AG04449 (cell line): Measurements from ENCODE around the gene TMEM60.
A peak's percentile ranks its signal among the peaks of the same experiment; 100 is the strongest.

Experiments used
- CTCF ChIA-PET: fragments of 350-600 bp; formaldehyde crosslinking; extraction: SDS; loops from one replicate; lab custom pipeline; 2021; ENCODE audit warnings: antibody characterized with exemption; lab: Yijun Ruan, JAX
- POLR2A ChIA-PET: fragments of 400-600, 350-600 bp; formaldehyde crosslinking; extraction: SDS; loops from one replicate; lab custom pipeline; 2020; ENCODE audit warnings: antibody characterized with exemption, inconsistent platforms; lab: Yijun Ruan, JAX
- DNase-seq: peaks from one replicate; pipeline ENCODE4 v3.0.0-alpha.2; 2010; ENCODE audit warnings: low read depth, low spot score
- H3K4me3 ChIP-seq: 2 replicates; pipeline ENCODE4 v1.5.1; 2011; ENCODE audit warnings: low read depth, mild to moderate bottlenecking, control low read depth, low read length
- TF ChIP-seq, protein P1 (sequence below): IDR thresholded peaks from one replicate; pipeline ENCODE4 v1.5.1; 2011; ENCODE audit warnings: mild to moderate bottlenecking, moderate library complexity, low read length, control low read depth, inconsistent platforms; ENCODE audit not compliant: insufficient read depth; ENCODE audit errors: missing control alignments

Gene TMEM60

DNA sequence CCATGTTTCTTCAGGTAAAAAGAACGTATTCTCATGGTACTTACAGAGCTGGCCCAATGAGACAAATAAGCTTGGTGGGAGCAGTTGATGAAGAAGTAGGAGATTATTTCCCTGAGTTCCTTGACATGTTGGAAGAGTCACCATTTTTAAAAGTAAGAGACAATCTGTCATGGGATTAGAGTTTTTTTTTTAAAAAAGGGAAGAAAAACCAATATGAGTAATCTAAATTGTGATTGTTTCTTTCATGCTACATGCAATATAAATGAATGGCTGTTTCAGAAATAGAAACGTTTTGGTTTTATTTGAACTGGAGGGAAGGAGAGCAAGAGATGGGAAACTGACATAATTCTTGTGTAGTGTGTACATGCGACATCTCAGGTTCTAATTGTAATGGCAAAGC is 32.8 kb downstream of the TMEM60 start:
- ChIA-PET POLR2A (no interaction called here), CTCF (interaction anchor here (0.7 to 3.3 kb wide), 3 partner anchors 11 to 115 kb away, joined by 3 to 30 read pairs (median 3); no protein-coding TSS in a partner anchor)
- H3K4me3 ChIP-seq = no peak overlapping the region
- no peak for DNase-seq
- TF ChIP-seq, protein P1, sequence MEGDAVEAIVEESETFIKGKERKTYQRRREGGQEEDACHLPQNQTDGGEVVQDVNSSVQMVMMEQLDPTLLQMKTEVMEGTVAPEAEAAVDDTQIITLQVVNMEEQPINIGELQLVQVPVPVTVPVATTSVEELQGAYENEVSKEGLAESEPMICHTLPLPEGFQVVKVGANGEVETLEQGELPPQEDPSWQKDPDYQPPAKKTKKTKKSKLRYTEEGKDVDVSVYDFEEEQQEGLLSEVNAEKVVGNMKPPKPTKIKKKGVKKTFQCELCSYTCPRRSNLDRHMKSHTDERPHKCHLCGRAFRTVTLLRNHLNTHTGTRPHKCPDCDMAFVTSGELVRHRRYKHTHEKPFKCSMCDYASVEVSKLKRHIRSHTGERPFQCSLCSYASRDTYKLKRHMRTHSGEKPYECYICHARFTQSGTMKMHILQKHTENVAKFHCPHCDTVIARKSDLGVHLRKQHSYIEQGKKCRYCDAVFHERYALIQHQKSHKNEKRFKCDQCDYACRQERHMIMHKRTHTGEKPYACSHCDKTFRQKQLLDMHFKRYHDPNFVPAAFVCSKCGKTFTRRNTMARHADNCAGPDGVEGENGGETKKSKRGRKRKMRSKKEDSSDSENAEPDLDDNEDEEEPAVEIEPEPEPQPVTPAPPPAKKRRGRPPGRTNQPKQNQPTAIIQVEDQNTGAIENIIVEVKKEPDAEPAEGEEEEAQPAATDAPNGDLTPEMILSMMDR = no peak

GRCh38 chr7:77760809-77761453 is 37.3 kb downstream of the TMEM60 start:
- CTCF ChIA-PET = interaction anchor here (1.5 to 3.7 kb wide), 7 partner anchors 10 to 176 kb away, joined by 6 to 203 read pairs (median 15); no protein-coding TSS in a partner anchor
- TF ChIP-seq, protein P1 = no peak
- POLR2A ChIA-PET = no interaction called here
- DNase-seq = no peak
- H3K4me3 ChIP-seq = no peak overlapping the region

DNA sequence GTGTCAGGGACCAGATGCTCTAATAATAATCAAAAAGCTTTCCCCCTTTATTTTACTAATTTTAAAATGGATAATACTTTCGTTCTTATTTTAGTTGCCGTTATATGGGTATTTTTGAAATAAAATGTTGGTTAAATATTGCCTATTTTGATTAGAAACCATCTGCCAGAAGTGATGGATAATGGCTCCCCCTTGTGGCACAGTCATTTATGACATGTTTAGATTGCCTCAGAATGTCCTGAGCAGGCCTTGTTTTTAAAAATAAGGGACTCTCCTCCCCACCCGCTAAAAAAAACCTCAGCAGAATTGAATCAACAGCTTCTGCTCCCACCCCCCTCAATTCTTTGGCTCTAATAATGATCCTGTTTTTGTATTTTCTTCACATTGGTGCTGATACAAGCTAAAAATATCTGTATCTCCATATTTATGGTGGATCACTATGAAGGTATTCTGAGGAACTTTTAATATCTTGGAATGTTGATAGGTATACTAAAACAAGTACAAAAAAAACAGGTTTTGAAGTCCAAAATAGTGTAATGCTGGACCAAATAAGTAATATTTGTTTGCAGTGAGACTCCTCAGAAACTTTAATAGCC is 38.8 kb downstream of the TMEM60 start:
- DNase-seq = no peak
- H3K4me3 ChIP-seq = no peak overlapping the region
- TF ChIP-seq, protein P1 = peak; percentile 60
- CTCF ChIA-PET = interaction anchor here (0.6 to 3.7 kb wide), 53 partner anchors 8 to 512 kb away, joined by 3 to 203 read pairs (median 4); no protein-coding TSS in a partner anchor
- POLR2A ChIA-PET = no interaction called here

DNA sequence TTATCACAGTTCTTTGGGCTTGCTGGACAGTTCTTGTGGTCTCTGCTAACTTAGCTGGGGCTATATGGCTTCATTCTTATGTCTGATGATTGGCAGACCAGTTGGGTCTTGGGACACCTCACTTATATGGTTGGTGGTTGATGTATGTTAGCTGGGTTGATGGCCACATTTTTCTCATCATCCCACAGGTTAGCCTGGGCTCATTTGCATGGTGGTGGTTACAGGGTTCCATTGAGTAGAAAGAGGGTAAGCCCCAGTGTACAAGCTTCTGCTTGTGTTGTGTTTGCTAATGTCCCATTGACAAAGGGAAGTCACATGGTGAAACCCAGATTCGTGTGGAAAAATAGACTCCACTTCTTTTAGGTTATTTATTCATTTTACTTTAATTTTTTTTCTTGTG is 40.6 kb downstream of the TMEM60 start:
- POLR2A ChIA-PET = no interaction called here
- TF ChIP-seq, protein P1 = no peak
- no peak for DNase-seq
- H3K4me3 ChIP-seq = no peak overlapping the region
- CTCF ChIA-PET = interaction anchor here (0.9 to 3.3 kb wide), 6 partner anchors 10 to 179 kb away, joined by 3 to 39 read pairs (median 4); no protein-coding TSS in a partner anchor

DNA sequence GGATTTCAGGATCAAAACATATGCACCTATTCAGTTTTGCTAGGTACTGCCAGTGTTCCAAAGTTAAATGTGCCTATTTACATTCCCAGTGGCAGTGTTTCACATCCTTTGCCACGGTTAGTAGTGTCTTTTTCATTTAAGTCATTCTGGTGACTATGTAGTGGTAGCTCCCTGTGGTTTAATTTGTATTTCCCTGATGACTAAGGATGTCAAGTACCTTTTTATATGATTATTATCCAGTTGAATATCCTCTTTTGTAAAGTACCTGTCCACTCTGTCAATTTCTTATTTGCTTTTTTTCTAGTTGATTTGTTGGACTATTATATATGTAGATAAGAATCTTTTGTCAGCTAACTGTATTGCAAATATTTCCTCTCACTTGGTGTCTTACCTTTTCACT is 45.1 kb downstream of the TMEM60 start:
- POLR2A ChIA-PET = no interaction called here
- CTCF ChIA-PET = interaction anchor here (1.5 to 2.2 kb wide), 2 partner anchors 9 to 102 kb away, joined by 4 to 19 read pairs; no protein-coding TSS in a partner anchor
- DNase-seq = no peak
- no peak overlapping the region for H3K4me3 ChIP-seq
- TF ChIP-seq, protein P1 = no peak

DNA sequence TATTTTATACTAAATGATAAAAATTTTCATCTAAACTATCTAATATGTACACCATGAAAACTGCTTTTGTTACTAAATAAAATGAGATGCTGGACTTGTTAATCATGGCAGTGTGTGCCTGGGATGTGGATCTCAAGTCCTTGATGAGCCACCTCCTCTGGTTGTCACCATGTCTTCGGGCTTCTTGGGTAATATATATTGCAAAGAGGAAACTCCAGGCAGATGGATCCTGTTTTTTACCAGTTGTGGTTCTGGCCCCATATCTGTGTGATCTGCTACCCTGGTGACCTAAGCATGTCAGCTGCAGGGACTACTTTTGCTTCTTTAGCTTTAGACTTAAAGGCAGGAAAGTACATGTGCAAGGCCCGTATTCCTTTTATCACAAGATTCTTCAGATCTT is 46.2 kb downstream of the TMEM60 start:
- ChIA-PET POLR2A (no interaction called here), CTCF (interaction anchor here (1.2 to 1.3 kb wide), 2 partner anchors 7 to 100 kb away, joined by 3 to 6 read pairs; no protein-coding TSS in a partner anchor)
- TF ChIP-seq, protein P1 = no peak
- no peak overlapping the region for H3K4me3 ChIP-seq
- DNase-seq = no peak
